GM23248 (cell line): Measurements from ENCODE around the gene VKORC1L1.

Experiments used
- EZH2 ChIP-seq: fragments of 200-600 bp; sonication (generic); IDR thresholded peaks from 2 replicates; pipeline ENCODE4 v1.6.1; 2018; ENCODE audit warnings: antibody characterized with exemption, mild to moderate bottlenecking; ENCODE audit not compliant: insufficient read depth, poor library complexity, severe bottlenecking
- EZH2phosphoT487 ChIP-seq: fragments of 200-600 bp; sonication (generic); IDR thresholded peaks from 2 replicates; pipeline ENCODE4 v1.6.1; 2018; ENCODE audit warnings: antibody characterized with exemption, moderate library complexity, mild to moderate bottlenecking, low read depth; ENCODE audit not compliant: insufficient read depth

GRCh38 chr7:65926588-65926987 lies 53.7 kb downstream of the VKORC1L1 start:
- no peak for TF ChIP-seq EZH2
- no peak for TF ChIP-seq EZH2phosphoT487
